Heart right ventricle (tissue), 16 donors: ENCODE measurements around the gene HOMER1. TPM values are rescaled to one million over a fixed set of nuclear protein-coding genes. Genes with fewer than 3 reads are reported as not detected.

Source experiments
- ATAC-seq, 8 donors: fragments of 200-7000 bp; cut with Tn5 transposase; one replicate each; pipeline ENCODE4 v1.9.1; 2020; ENCODE audit warnings: mild to moderate bottlenecking in 8 of 8, moderate library complexity in 8 of 8, moderate number of reproducible peaks in 1 of 8
- DNase-seq, 2 donors: peaks; one replicate each; pipeline ENCODE4 v3.0.0-alpha.2; 2020
- H3K27ac ChIP-seq, 10 donors: fragments of 200-600 bp; sonication (generic) in 2 of 10; one replicate each; pipeline versions ENCODE4 v1.5.0 to v1.8.0; 2020 to 2022; ENCODE audit warnings: mild to moderate bottlenecking in 3 of 10
- H3K27me3 ChIP-seq, 7 donors: fragments of 200-600 bp; one replicate each; pipeline ENCODE4 v1.8.0; 2021 to 2022; ENCODE audit warnings: mild to moderate bottlenecking in 2 of 7
- H3K36me3 ChIP-seq, 9 donors: fragments of 200-600 bp; sonication (generic) in 1 of 9; one replicate each; pipeline versions ENCODE4 v1.5.0 to v1.8.0; 2020 to 2022; ENCODE audit warnings: mild to moderate bottlenecking in 2 of 9
- H3K4me1 ChIP-seq, 9 donors: fragments of 200-600 bp; sonication (generic) in 1 of 9; one replicate each; pipeline versions ENCODE4 v1.5.0 to v1.8.0; 2020 to 2022; ENCODE audit warnings: mild to moderate bottlenecking in 4 of 9
- H3K4me3 ChIP-seq, 10 donors: fragments of 200-600 bp; sonication (generic) in 2 of 10; one replicate each; pipeline versions ENCODE4 v1.5.0 to v1.8.0; 2020 to 2022; ENCODE audit warnings: mild to moderate bottlenecking in 7 of 10, moderate library complexity in 2 of 10
- H3K9me3 ChIP-seq, 11 donors: fragments of 200-600 bp in 10 of 11; sonication (generic) in 2 of 11; one replicate each; pipeline versions ENCODE4 v1.5.0 to v1.8.0; 2013 to 2022; ENCODE audit warnings: mild to moderate bottlenecking in 2 of 11, control low read depth in 1 of 11, moderate library complexity in 1 of 11
- whole genome bisulfite sequencing, 2 donors: extraction: QIAGEN DNeasy Blood & Tissue Kit; methylation state at CpG; one replicate each; pipeline ENCODE4 v1.1.7; 2013; ENCODE audit warnings: inconsistent platforms in 1 of 2; 5-methylcytosine and 5-hydroxymethylcytosine counted together
- intact Hi-C, 10 donors: fragments of 100-400 bp; cut with DNase I; formaldehyde crosslinking; loops; one replicate each; pipeline versions ENCODE4 v1.11.1 to v1.14.2; 2022
- polyA plus RNA-seq, 2 donors: library from polyadenylated mRNA; stranded (reverse); fragments of 200-250 nt; gene quantifications; one replicate each; pipeline ENCODE4 v1.2.3, GENCODE V29; 2013
- total RNA-seq, 10 donors: library from RNA; stranded (reverse); fragmentation: NEBNext Ultra II Directional in 3 of 10; extraction: Animal tissue kit (Norgen Biotek cat#: 25700) in 3 of 10; gene quantifications; one replicate each; pipeline versions ENCODE4 v1.2.1 to v1.2.4, GENCODE V29; 2021 to 2023
- TF ChIP-seq, protein P1 (sequence below), 9 donors: fragments of 200-600 bp; sonication (generic) in 2 of 9; IDR thresholded peaks; one replicate each; pipeline versions ENCODE4 v1.5.0 to v1.8.0; 2021 to 2022; ENCODE audit warnings: antibody characterized with exemption in 9 of 9, mild to moderate bottlenecking in 5 of 9, moderate library complexity in 1 of 9
- donor health status: Arrhythmogenic right ventricular cardiomyopathy.
- donor health status: ischemic (EF 13 %, LVEDD 7.1; RV severe dilation, severe dysfunction).
- donor health status: healthy with polysubstance abuse.
- donor health status: DM: no; HTN: yes; CAD: no.
- donor health status: DM: no; HTN: no; CAD: no.
- donor health status: ischemic (EF 25% LVEDD 6.9; RV normal size, moderate dysfunction).
- donor health status: ischemic (EF 25% LVEDD 5.7; RV mildly dilated, moderate dysfunction).
- donor health status: healthy.
- donor health status: DM: yes; HTN: yes; CAD: no.
- donor health status: Ischemic cardiomyopathy.
- donor health status: ischemic (EF 35%, LVEDD 5.7; RV mildly dilated, moderate dysfunction).
- donor health status: nonischemic (EF 11% LVEDD 7.7; RV severe dilation, severe dysfunction).
- donor health status: DM: yes; HTN: yes; CAD: no.
- donor health status: PGD.
- donor health status: ischemic (EF 29% LVEDD 5.4; RV normal size, mild dysfunction).
- donor health status: nonischemic (EF 23%, LVEDD 6.1; RV moderate dilation, normal function).

The HOMER1 gene
- total and polyA plus RNA-seq, 12 donors = 4.7 to 109 (median 61.0) TPM

- no peaks in the 10 kb centered on the region for H3K27me3 ChIP-seq
- H3K9me3 ChIP-seq = no peaks in the 10 kb centered on the region
- peak in 5 of 8 donors; percentile 8 to 60 (median 41) for ATAC-seq
- DNase-seq = no peak
- peaks cover 0 to 55% (median 5%) of the 10 kb centered on the region in 9 donors for H3K4me1 ChIP-seq
- WGBS, 2 donors = 59 to 75% methylated on average over 3 of the region's 3 CpGs
- H3K4me3 ChIP-seq = no peak overlapping the region
- H3K36me3 ChIP-seq = no peaks in the 10 kb centered on the region
- intact Hi-C loops = no loop called here
- H3K27ac ChIP-seq = peak overlapping the region in 9 of 10 donors; percentile 23 to 77 (median 56)
- TF ChIP-seq, protein P1, sequence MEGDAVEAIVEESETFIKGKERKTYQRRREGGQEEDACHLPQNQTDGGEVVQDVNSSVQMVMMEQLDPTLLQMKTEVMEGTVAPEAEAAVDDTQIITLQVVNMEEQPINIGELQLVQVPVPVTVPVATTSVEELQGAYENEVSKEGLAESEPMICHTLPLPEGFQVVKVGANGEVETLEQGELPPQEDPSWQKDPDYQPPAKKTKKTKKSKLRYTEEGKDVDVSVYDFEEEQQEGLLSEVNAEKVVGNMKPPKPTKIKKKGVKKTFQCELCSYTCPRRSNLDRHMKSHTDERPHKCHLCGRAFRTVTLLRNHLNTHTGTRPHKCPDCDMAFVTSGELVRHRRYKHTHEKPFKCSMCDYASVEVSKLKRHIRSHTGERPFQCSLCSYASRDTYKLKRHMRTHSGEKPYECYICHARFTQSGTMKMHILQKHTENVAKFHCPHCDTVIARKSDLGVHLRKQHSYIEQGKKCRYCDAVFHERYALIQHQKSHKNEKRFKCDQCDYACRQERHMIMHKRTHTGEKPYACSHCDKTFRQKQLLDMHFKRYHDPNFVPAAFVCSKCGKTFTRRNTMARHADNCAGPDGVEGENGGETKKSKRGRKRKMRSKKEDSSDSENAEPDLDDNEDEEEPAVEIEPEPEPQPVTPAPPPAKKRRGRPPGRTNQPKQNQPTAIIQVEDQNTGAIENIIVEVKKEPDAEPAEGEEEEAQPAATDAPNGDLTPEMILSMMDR (IDR thresholded peaks at IDR 0.05) = no peak
Measured at GRCh38 chr5:79493596-79494345, 20.2 kb downstream of the HOMER1 start.

GRCh38 chr5:79491690-79492317 is 22.1 kb downstream of the HOMER1 start:
- H3K27ac ChIP-seq = peak overlapping the region in 9 of 10 donors; percentile 18 to 77 (median 57)
- H3K4me1 ChIP-seq = peaks cover 0 to 69% (median 12%) of the 10 kb centered on the region in 9 donors
- no peaks in the 10 kb centered on the region for H3K36me3 ChIP-seq
- no peaks in the 10 kb centered on the region for H3K9me3 ChIP-seq
- DNase-seq (no peak), ATAC-seq (no peak)
- H3K4me3 ChIP-seq = no peak overlapping the region
- intact Hi-C loops = no loop called here
- TF ChIP-seq, protein P1 (IDR thresholded peaks at IDR 0.05) = no peak
- no peaks in the 10 kb centered on the region for H3K27me3 ChIP-seq

- TF ChIP-seq, protein P1 (IDR thresholded peaks at IDR 0.05) = no peak
- H3K4me1 ChIP-seq = peaks cover 0 to 64% (median 7%) of the 10 kb centered on the region in 9 donors
- DNase-seq (no peak), ATAC-seq (no peak)
- H3K4me3 ChIP-seq = no peak overlapping the region
- H3K27me3 ChIP-seq = no peaks in the 10 kb centered on the region
- H3K27ac ChIP-seq = peak overlapping the region; percentile 6 to 77 (median 52)
- H3K9me3 ChIP-seq = no peaks in the 10 kb centered on the region
- H3K36me3 ChIP-seq = no peaks in the 10 kb centered on the region
- intact Hi-C loops = no loop called here
Measured at GRCh38 chr5:79490323-79490936, 23.5 kb downstream of the HOMER1 start.

DNA sequence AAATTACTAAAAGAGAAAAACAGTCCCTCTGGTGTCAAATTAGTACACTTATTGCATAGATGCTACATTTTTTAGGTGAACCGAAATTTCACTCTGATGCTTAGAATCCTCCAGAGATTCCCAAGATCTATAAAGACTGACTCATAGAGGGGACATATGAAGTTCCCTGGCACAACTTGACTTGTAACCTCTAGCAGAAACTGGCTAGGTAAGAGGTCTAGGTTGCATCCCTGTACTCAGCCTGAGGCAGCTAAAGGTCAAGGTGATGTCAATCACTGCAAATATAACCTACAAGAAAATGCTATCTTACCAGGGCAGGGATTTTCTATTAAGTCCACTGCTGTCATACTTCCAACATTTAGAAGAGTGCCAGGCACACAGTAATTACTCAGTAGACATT is 24.2 kb downstream of the HOMER1 start:
- Histone ChIP-seq H3K36me3 (no peaks in the 10 kb centered on the region), H3K4me3 (no peak overlapping the region), H3K27ac (peak overlapping the region in 7 of 10 donors; percentile 18 to 77 (median 69)), H3K4me1 (peaks cover 0 to 66% (median 7%) of the 10 kb centered on the region in 9 donors), H3K27me3 (no peaks in the 10 kb centered on the region), H3K9me3 (no peaks in the 10 kb centered on the region)
- DNase-seq = no peak
- 84 to 95% methylated on average over 1 of the region's 1 CpG for WGBS, 2 donors
- peak in 3 of 8 donors; percentile 7 to 36 (median 25) for ATAC-seq
- intact Hi-C loops = no loop called here
- TF ChIP-seq, protein P1 (IDR thresholded peaks at IDR 0.05) = no peak
